ENCODE data around the gene CPA1. TPM values are rescaled to one million over a fixed set of nuclear protein-coding genes. Genes with fewer than 3 reads are reported as not detected.
A peak's percentile ranks its signal among the peaks of the same experiment; 100 is the strongest.

Gene CPA1
- total RNA-seq, 1 experiment from 2014 or later, result 7.9 TPM

DNA sequence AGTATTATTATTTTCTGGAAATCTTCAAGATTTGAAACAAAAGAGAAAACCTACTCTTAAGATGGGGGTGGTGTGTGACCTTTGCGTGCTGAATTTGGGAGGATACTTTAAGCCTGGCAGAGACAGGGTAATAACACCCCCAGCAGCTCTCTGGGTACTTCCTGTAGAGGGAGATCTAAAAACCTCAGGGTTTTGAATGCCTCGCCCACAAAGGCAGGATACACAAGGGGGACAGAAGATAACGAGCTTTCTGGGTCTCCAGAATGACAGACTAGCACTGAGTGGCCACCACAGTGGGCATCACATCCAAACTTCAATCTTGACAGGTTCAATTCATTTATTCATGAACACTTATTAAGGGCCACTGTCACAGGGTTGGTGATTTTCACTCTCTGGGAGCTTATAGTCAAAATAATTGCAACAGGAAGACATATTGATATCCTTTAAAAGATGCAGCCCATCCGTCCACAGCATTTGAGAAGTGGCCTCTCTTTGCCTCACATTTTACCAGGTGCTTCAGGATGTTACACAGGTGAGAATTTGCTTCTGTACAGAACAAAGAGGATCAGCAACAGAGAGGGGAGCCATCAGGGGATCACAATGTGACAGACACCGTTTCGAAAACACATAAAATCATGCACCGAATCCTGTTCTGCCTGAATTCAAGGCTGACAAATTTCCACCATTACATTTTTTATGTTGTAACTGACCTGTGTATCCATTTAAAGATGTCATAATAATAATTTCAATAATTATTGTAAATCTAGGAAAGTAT lies 14.3 kb downstream of the CPA1 start:
- no peaks in the 10 kb centered on the region for H3K9me3 Mint-ChIP-seq

DNA sequence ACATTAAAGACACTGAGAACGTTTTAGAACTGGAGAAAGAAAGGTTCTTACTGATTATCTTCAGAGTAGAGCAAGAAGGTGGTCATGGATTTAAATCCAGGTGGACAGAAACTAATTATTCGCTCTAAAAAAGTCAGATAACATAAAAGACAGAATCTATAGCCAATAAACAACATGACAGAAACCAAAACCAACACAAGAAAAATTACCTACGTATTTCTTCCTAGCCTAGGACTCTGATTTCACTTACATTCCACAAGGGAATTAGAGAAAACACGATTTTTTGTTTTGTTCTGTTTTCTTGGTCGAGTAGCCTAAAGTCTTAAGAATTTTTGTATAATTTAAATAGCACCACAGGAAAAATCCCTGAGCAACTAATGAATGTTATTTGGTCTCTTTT lies 15.1 kb downstream of the CPA1 start:
- Mint-ChIP-seq H3K4me3 (no peak overlapping the region), H3K27me3 (ENCODE audit: low read depth) (no peaks in the 10 kb centered on the region; the same call in 1 of the 2 replicates), H3K36me3 (peaks cover 1% of the 10 kb centered on the region), H3K9me3 (no peaks in the 10 kb centered on the region), H3K4me1 (peaks cover 29% of the 10 kb centered on the region), H3K27ac (no peak overlapping the region)
- CTCF ChIA-PET, result interaction anchor here (1.0 kb wide), 1 partner anchor 14 kb away, joined by 6 read pairs; no protein-coding TSS in a partner anchor
- no peak for DNase-seq (ENCODE audit: low spot score)
- no peak for TF ChIP-seq JAZF1 (CRISPR knock-in tag; IDR thresholded peaks at IDR 0.05)
- TF ChIP-seq OVOL2 (CRISPR knock-in tag; IDR thresholded peaks at IDR 0.05; ENCODE audit: borderline replicate concordance), result no peak
- no peak for TF ChIP-seq PREB (CRISPR knock-in tag; IDR thresholded peaks at IDR 0.05; ENCODE audit: borderline replicate concordance)
- no peak for TF ChIP-seq ZNF416 (CRISPR knock-in tag; IDR thresholded peaks at IDR 0.05)
- TF ChIP-seq ZNF423 (CRISPR knock-in tag; IDR thresholded peaks at IDR 0.05), result no peak
- TF ChIP-seq, protein P1, sequence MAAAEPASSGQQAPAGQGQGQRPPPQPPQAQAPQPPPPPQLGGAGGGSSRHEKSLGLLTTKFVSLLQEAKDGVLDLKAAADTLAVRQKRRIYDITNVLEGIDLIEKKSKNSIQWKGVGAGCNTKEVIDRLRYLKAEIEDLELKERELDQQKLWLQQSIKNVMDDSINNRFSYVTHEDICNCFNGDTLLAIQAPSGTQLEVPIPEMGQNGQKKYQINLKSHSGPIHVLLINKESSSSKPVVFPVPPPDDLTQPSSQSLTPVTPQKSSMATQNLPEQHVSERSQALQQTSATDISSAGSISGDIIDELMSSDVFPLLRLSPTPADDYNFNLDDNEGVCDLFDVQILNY (CRISPR knock-in tag; IDR thresholded peaks at IDR 0.05), result no peak
- TF ChIP-seq, protein P2, sequence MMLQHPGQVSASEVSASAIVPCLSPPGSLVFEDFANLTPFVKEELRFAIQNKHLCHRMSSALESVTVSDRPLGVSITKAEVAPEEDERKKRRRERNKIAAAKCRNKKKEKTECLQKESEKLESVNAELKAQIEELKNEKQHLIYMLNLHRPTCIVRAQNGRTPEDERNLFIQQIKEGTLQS (CRISPR knock-in tag; conservative IDR thresholded peaks at IDR 0.05), result no peak
- no peak for TF ChIP-seq ETV6 (CRISPR knock-in tag; IDR thresholded peaks at IDR 0.05)
- TF ChIP-seq JUN (CRISPR knock-in tag; IDR thresholded peaks at IDR 0.05), result no peak
- no peak for TF ChIP-seq HMGXB4 (CRISPR knock-in tag; IDR thresholded peaks at IDR 0.05)
- POLR2A ChIA-PET, result no interaction called here
- no peak for ATAC-seq

More for the DNA sequence above, 14.3 kb downstream of the CPA1 start:
- POLR2A ChIA-PET, result no interaction called here
- no peaks in the 10 kb centered on the region; the same call in 1 of the 2 replicates for H3K27me3 Mint-ChIP-seq (ENCODE audit: low read depth)
- H3K4me3 Mint-ChIP-seq, result no peak overlapping the region
- peak; percentile 32; the same call in 1 of the 2 replicates for ATAC-seq
- H3K36me3 Mint-ChIP-seq, result no peaks in the 10 kb centered on the region; the same call in 1 of the 2 replicates
- no peak for DNase-seq (ENCODE audit: low spot score)
- CTCF ChIA-PET, result no interaction called here
- H3K27ac Mint-ChIP-seq, result no peak overlapping the region
- no peak for TF ChIP-seq SOX15 (CRISPR knock-in tag; IDR thresholded peaks at IDR 0.05)
- H3K4me1 Mint-ChIP-seq, result peaks cover 29% of the 10 kb centered on the region

GRCh38 chr7:130396109-130396508 lies 15.8 kb downstream of the CPA1 start:
- H3K4me1 Mint-ChIP-seq, result peaks cover 29% of the 10 kb centered on the region
- ChIA-PET CTCF (interaction anchor here (1.0 kb wide), 1 partner anchor 15 kb away, joined by 6 read pairs; no protein-coding TSS in a partner anchor), POLR2A (no interaction called here)
- peaks cover 4% of the 10 kb centered on the region for H3K36me3 Mint-ChIP-seq
- no peaks in the 10 kb centered on the region; the same call in 1 of the 2 replicates for H3K27me3 Mint-ChIP-seq (ENCODE audit: low read depth)
- H3K9me3 Mint-ChIP-seq, result no peaks in the 10 kb centered on the region
- no peak; the same call in 1 of the 2 replicates for ATAC-seq
- DNase-seq (ENCODE audit: low spot score), result no peak
- H3K4me3 Mint-ChIP-seq, result no peak overlapping the region
- H3K27ac Mint-ChIP-seq, result peak overlapping the region; percentile 85
- no peak for TF ChIP-seq ETV6 (CRISPR knock-in tag; IDR thresholded peaks at IDR 0.05)
- TF ChIP-seq E2F1 (CRISPR knock-in tag; IDR thresholded peaks at IDR 0.05), result no peak
- TF ChIP-seq, protein P2 (CRISPR knock-in tag; conservative IDR thresholded peaks at IDR 0.05), result no peak
- TF ChIP-seq, protein P1 (CRISPR knock-in tag; IDR thresholded peaks at IDR 0.05), result no peak
- no peak for TF ChIP-seq ZNF263 (CRISPR knock-in tag; IDR thresholded peaks at IDR 0.05; ENCODE audit: low read depth)
- no peak for TF ChIP-seq GABPB1 (CRISPR knock-in tag; IDR thresholded peaks at IDR 0.05)
- no peak for TF ChIP-seq IRF1 (CRISPR knock-in tag; IDR thresholded peaks at IDR 0.05)
- TF ChIP-seq, protein P3, sequence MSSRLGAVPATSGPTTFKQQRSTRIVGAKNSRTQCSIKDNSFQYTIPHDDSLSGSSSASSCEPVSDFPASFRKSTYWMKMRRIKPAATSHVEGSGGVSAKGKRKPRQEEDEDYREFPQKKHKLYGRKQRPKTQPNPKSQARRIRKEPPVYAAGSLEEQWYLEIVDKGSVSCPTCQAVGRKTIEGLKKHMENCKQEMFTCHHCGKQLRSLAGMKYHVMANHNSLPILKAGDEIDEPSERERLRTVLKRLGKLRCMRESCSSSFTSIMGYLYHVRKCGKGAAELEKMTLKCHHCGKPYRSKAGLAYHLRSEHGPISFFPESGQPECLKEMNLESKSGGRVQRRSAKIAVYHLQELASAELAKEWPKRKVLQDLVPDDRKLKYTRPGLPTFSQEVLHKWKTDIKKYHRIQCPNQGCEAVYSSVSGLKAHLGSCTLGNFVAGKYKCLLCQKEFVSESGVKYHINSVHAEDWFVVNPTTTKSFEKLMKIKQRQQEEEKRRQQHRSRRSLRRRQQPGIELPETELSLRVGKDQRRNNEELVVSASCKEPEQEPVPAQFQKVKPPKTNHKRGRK (CRISPR knock-in tag; IDR thresholded peaks at IDR 0.05; ENCODE audit: borderline replicate concordance), result no peak
- TF ChIP-seq RORB (CRISPR knock-in tag; IDR thresholded peaks at IDR 0.05), result no peak
- TF ChIP-seq CBFB (CRISPR knock-in tag; IDR thresholded peaks at IDR 0.05; ENCODE audit: low read depth), result no peak
- no peak for TF ChIP-seq JAZF1 (CRISPR knock-in tag; IDR thresholded peaks at IDR 0.05)
- TF ChIP-seq CREM (CRISPR knock-in tag; IDR thresholded peaks at IDR 0.05), result no peak
- TF ChIP-seq NR2C2 (CRISPR knock-in tag; IDR thresholded peaks at IDR 0.05), result no peak

Data from WTC11 (cell line).